HFFc6 (cell line): ENCODE measurements around the gene OR51V1. TPM values are rescaled to one million over a fixed set of nuclear protein-coding genes. Genes with fewer than 3 reads are reported as not detected.
A peak's percentile ranks its signal among the peaks of the same experiment; 100 is the strongest.

Experiments
- DNase-seq: peaks from one replicate; pipeline ENCODE4 v3.0.0-alpha.2; 2018
- H3K27ac Mint-ChIP-seq: 2 replicates; pipeline ENCODE4 v1.8.0; 2020; ENCODE audit warnings: mild to moderate bottlenecking, mixed read lengths
- H3K27me3 Mint-ChIP-seq: 2 replicates; pipeline ENCODE4 v1.8.0; 2021; ENCODE audit warnings: mild to moderate bottlenecking, moderate library complexity, mixed read lengths; ENCODE audit not compliant: insufficient read depth
- H3K36me3 Mint-ChIP-seq: 2 replicates; pipeline ENCODE4 v1.8.0; 2021; ENCODE audit warnings: low read depth, mixed read lengths
- H3K4me1 Mint-ChIP-seq: 2 replicates; pipeline ENCODE4 v1.8.0; 2020; ENCODE audit warnings: low read depth, mixed read lengths
- H3K4me3 Mint-ChIP-seq: 2 replicates; pipeline ENCODE4 v1.8.0; 2020; ENCODE audit warnings: mild to moderate bottlenecking, moderate library complexity, mixed read lengths
- H3K9me3 Mint-ChIP-seq: 2 replicates; pipeline ENCODE4 v1.8.0; 2020; ENCODE audit warnings: mild to moderate bottlenecking, mixed read lengths
- CTCF ChIP-seq: fragments of 200-600 bp; sonication (generic); IDR thresholded peaks from 2 replicates; pipeline ENCODE4 v1.5.0; 2021; ENCODE audit warnings: antibody characterized with exemption, mild to moderate bottlenecking
- total RNA-seq, 6 experiments: library from RNA; stranded (reverse); fragmentation: NEBNext Ultra II Directional; extraction: Animal tissue kit (Norgen Biotek cat#: 25700); gene quantifications; 2 replicates in 1 of 6; 3 replicates in 5 of 6; pipeline ENCODE4 v1.2.3, GENCODE V29; 2021

The OR51V1 gene
- total RNA-seq, 6 experiments from 2014 or later: not detected

- Mint-ChIP-seq H3K27ac (no peak within 1 kb of the TSS), H3K4me1 (peaks cover 14% of the 10 kb centered on the region), H3K9me3 (no peaks in the 10 kb centered on the region), H3K4me3 (no peak within 1 kb of the TSS; the same call in 1 of the 2 replicates), H3K36me3 (no peaks in the 10 kb centered on the region), H3K27me3 (no peaks in the 10 kb centered on the region)
- peak; percentile 4 for DNase-seq
- no peak for TF ChIP-seq CTCF
Observed at GRCh38 chr11:5234381-5234834, 33.9 kb upstream of the OR51V1 start, which contains the start of gene HBD. Gene HBD, minus strand, starts transcription at chr11:5234483. Its CDS starts 50 bp downstream, at chr11:5234433.

GRCh38 chr11:5233307-5233706 lies 32.8 kb upstream of the OR51V1 start:
- H3K36me3 Mint-ChIP-seq: no peaks in the 10 kb centered on the region
- no peak overlapping the region for H3K4me3 Mint-ChIP-seq
- H3K27me3 Mint-ChIP-seq: no peaks in the 10 kb centered on the region
- H3K27ac Mint-ChIP-seq: no peak overlapping the region
- H3K4me1 Mint-ChIP-seq: peaks cover 14% of the 10 kb centered on the region
- TF ChIP-seq CTCF: no peak
- DNase-seq: no peak
- no peaks in the 10 kb centered on the region for H3K9me3 Mint-ChIP-seq

DNA sequence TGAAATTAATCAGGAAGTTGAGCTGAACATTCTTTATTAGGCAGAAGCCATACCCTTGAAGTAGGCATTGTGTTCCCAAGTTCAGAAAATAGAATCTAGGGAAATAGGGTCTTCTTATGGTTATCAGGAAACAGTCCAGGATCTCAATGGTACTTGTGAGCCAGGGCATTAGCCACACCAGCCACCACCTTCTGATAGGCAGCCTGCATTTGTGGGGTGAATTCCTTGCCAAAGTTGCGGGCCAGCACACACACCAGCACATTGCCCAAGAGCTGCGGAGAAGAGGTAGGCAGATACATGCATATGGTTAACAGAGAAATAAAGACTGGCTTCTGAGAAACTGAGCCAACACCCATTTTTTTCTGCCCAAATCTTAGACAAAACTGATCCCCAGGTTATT lies 32.3 kb upstream of the OR51V1 start:
- no peak for DNase-seq
- H3K27me3 Mint-ChIP-seq: no peaks in the 10 kb centered on the region
- H3K4me3 Mint-ChIP-seq: no peak overlapping the region
- no peaks in the 10 kb centered on the region for H3K9me3 Mint-ChIP-seq
- no peak overlapping the region for H3K27ac Mint-ChIP-seq
- no peaks in the 10 kb centered on the region for H3K36me3 Mint-ChIP-seq
- peaks cover 18% of the 10 kb centered on the region for H3K4me1 Mint-ChIP-seq
- TF ChIP-seq CTCF: no peak

GRCh38 chr11:5232176-5232575 lies 31.7 kb upstream of the OR51V1 start:
- TF ChIP-seq CTCF: no peak
- Mint-ChIP-seq H3K4me3 (no peak overlapping the region), H3K4me1 (peaks cover 22% of the 10 kb centered on the region), H3K36me3 (no peaks in the 10 kb centered on the region), H3K27me3 (no peaks in the 10 kb centered on the region), H3K9me3 (no peaks in the 10 kb centered on the region), H3K27ac (no peak overlapping the region)
- DNase-seq: no peak

- Mint-ChIP-seq H3K27ac (no peak overlapping the region), H3K9me3 (no peaks in the 10 kb centered on the region), H3K27me3 (no peaks in the 10 kb centered on the region), H3K36me3 (no peaks in the 10 kb centered on the region), H3K4me1 (peaks cover 22% of the 10 kb centered on the region), H3K4me3 (no peak overlapping the region)
- DNase-seq: no peak
- no peak for TF ChIP-seq CTCF
Observed at GRCh38 chr11:5231111-5231510, 30.6 kb upstream of the OR51V1 start.

- no peaks in the 10 kb centered on the region for H3K9me3 Mint-ChIP-seq
Observed at GRCh38 chr11:5230266-5230665, 29.8 kb upstream of the OR51V1 start.

More at GRCh38 chr11:5230266-5230665, 29.8 kb upstream of the OR51V1 start:
- Mint-ChIP-seq H3K4me1 (peaks cover 22% of the 10 kb centered on the region), H3K27ac (no peak overlapping the region), H3K4me3 (no peak overlapping the region), H3K36me3 (no peaks in the 10 kb centered on the region), H3K27me3 (no peaks in the 10 kb centered on the region)
- TF ChIP-seq CTCF: no peak
- DNase-seq: no peak
